Trophoblast cell (in vitro differentiated cells and primary cell): Measurements from ENCODE around the gene NOL6.
A peak's percentile ranks its signal among the peaks of the same experiment; 100 is the strongest.
"Not testable (repeated sequence)": the region's sequence is repeated elsewhere in the genome, so short reads cannot be mapped to it uniquely, and the experiment has no call there.

Source experiments
- DNase-seq, 2 donors: peaks; one replicate each; pipeline ENCODE4 v3.0.0-alpha.2; 2016
- H2AFZ ChIP-seq: 2 replicates; pipeline ENCODE4 v1.6.1; 2013; ENCODE audit warnings: low read length, moderate library complexity, mild to moderate bottlenecking; ENCODE audit not compliant: insufficient read depth, poor library complexity
- H2AK5ac ChIP-seq: 2 replicates; pipeline ENCODE4 v1.6.1; 2013; ENCODE audit warnings: mild to moderate bottlenecking, low read length
- H2BK120ac ChIP-seq: 2 replicates; pipeline ENCODE4 v1.6.1; 2013; ENCODE audit warnings: low read length, mild to moderate bottlenecking, moderate library complexity; ENCODE audit not compliant: insufficient read depth, poor library complexity
- H2BK12ac ChIP-seq: 2 replicates; pipeline ENCODE4 v1.6.1; 2013; ENCODE audit warnings: mild to moderate bottlenecking, low read length, moderate library complexity
- H2BK5ac ChIP-seq: 2 replicates; pipeline ENCODE4 v1.6.1; 2013; ENCODE audit warnings: low read length, low read depth, moderate library complexity, mild to moderate bottlenecking; ENCODE audit not compliant: poor library complexity
- H3K14ac ChIP-seq: 2 replicates; pipeline ENCODE4 v1.6.1; 2013; ENCODE audit warnings: mild to moderate bottlenecking, low read length
- H3K18ac ChIP-seq: 2 replicates; pipeline ENCODE4 v1.6.1; 2013; ENCODE audit warnings: mild to moderate bottlenecking, low read length
- H3K23ac ChIP-seq: 2 replicates; pipeline ENCODE4 v1.6.1; 2013; ENCODE audit warnings: low read length
- H3K27ac ChIP-seq: 2 replicates; pipeline ENCODE4 v1.5.1; 2013; ENCODE audit warnings: low read depth, mild to moderate bottlenecking, inconsistent platforms, low read length, moderate library complexity
- H3K27me3 ChIP-seq: 2 replicates; pipeline ENCODE4 v1.6.1; 2013; ENCODE audit warnings: inconsistent platforms, mild to moderate bottlenecking, low read length, moderate library complexity; ENCODE audit not compliant: insufficient read depth
- H3K36me3 ChIP-seq, 2 experiments: 1 replicate in 1 of 2; 2 replicates in 1 of 2; pipeline ENCODE4 v1.6.1; 2013; ENCODE audit warnings: low read length in 2 of 2, mild to moderate bottlenecking in 2 of 2, moderate library complexity in 1 of 2; ENCODE audit not compliant: insufficient read depth in 2 of 2, control insufficient read depth in 1 of 2
- H3K4ac ChIP-seq: 2 replicates; pipeline ENCODE4 v1.6.1; 2013; ENCODE audit warnings: low read depth, mild to moderate bottlenecking, low read length, moderate library complexity
- H3K4me1 ChIP-seq, 2 experiments: 1 replicate in 1 of 2; 2 replicates in 1 of 2; pipeline ENCODE4 v1.6.1; 2013; ENCODE audit warnings: low read length in 2 of 2, mild to moderate bottlenecking in 2 of 2, moderate library complexity in 1 of 2; ENCODE audit not compliant: insufficient read depth in 2 of 2, control insufficient read depth in 1 of 2
- H3K4me2 ChIP-seq: 2 replicates; pipeline ENCODE4 v1.6.1; 2013; ENCODE audit warnings: inconsistent platforms, mild to moderate bottlenecking, low read length, moderate library complexity
- H3K4me3 ChIP-seq: 2 replicates; pipeline ENCODE4 v1.5.1; 2013; ENCODE audit warnings: mild to moderate bottlenecking, low read depth, low read length, inconsistent platforms
- H3K79me1 ChIP-seq: one replicate; pipeline ENCODE4 v1.6.1; 2013; ENCODE audit warnings: low read length
- H3K79me2 ChIP-seq: 2 replicates; pipeline ENCODE4 v1.6.1; 2013; ENCODE audit warnings: low read length, mild to moderate bottlenecking; ENCODE audit not compliant: control insufficient read depth, insufficient read depth, poor library complexity
- H3K9ac ChIP-seq: 2 replicates; pipeline ENCODE4 v1.6.1; 2013; ENCODE audit warnings: mild to moderate bottlenecking, low read length
- H3K9me3 ChIP-seq: 2 replicates; pipeline ENCODE4 v1.6.1; 2013; ENCODE audit warnings: low read depth, mild to moderate bottlenecking, control low read depth, inconsistent platforms, low read length; ENCODE audit not compliant: insufficient read depth
- H4K12ac ChIP-seq: 2 replicates; pipeline ENCODE4 v1.6.1; 2013; ENCODE audit warnings: low read depth, mild to moderate bottlenecking, low read length, moderate library complexity
- H4K8ac ChIP-seq: 2 replicates; pipeline ENCODE4 v1.6.1; 2013; ENCODE audit warnings: low read depth, mild to moderate bottlenecking, low read length, moderate library complexity
- H4K91ac ChIP-seq: one replicate; pipeline ENCODE4 v1.6.1; 2013; ENCODE audit warnings: low read depth, mild to moderate bottlenecking, low read length, moderate library complexity
- WGBS: extraction: QIAGEN DNeasy Blood & Tissue Kit; methylation state at CpG from one replicate; pipeline ENCODE4 v1.1.7; 2013; ENCODE audit warnings: missing lambda C conversion rate; ENCODE audit not compliant: insufficient read length, insufficient coverage; ENCODE audit errors: extremely low coverage; 5-methylcytosine and 5-hydroxymethylcytosine counted together

The NOL6 gene

DNA sequence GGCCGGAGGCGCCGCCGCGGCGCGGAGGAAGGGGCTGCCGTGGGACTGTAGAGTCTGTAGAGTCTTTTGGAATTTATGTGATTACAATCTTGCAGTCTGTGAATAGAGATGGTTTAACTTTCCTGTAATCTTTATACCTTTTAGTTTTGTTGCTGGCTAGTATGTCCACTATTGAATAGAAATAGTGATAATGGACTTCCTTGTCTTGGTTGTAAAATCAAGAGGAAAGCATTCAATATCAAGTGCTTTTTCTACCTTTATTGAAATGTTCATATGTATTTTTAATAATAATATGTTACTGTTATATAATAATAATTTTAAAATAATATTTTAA is 37.4 kb upstream of the NOL6 start:
- H3K4ac ChIP-seq, H3K36me3 ChIP-seq, H2BK120ac ChIP-seq, H2AK5ac ChIP-seq, H3K4me1 ChIP-seq, H3K79me1 ChIP-seq, H3K27me3 ChIP-seq, H3K18ac ChIP-seq, DNase-seq, H3K23ac ChIP-seq, H2BK5ac ChIP-seq, H2BK12ac ChIP-seq, H3K79me2 ChIP-seq, H3K9me3 ChIP-seq: not testable (repeated sequence)
- peak overlapping the region; percentile 97 for H4K8ac ChIP-seq
- H3K14ac ChIP-seq = peak overlapping the region; percentile 91
- peak overlapping the region; percentile 88 for H3K9ac ChIP-seq
- peak overlapping the region; percentile 90 for H4K91ac ChIP-seq
- peak overlapping the region; percentile 95 for H2AFZ ChIP-seq
- H3K4me3 ChIP-seq = peak overlapping the region; percentile 74
- H3K4me2 ChIP-seq = peak overlapping the region; percentile 75
- WGBS = no CpG with 5 or more reads among the region's 8 CpGs
- peak overlapping the region; percentile 93 for H4K12ac ChIP-seq
- H3K27ac ChIP-seq = peak overlapping the region; percentile 61

DNA sequence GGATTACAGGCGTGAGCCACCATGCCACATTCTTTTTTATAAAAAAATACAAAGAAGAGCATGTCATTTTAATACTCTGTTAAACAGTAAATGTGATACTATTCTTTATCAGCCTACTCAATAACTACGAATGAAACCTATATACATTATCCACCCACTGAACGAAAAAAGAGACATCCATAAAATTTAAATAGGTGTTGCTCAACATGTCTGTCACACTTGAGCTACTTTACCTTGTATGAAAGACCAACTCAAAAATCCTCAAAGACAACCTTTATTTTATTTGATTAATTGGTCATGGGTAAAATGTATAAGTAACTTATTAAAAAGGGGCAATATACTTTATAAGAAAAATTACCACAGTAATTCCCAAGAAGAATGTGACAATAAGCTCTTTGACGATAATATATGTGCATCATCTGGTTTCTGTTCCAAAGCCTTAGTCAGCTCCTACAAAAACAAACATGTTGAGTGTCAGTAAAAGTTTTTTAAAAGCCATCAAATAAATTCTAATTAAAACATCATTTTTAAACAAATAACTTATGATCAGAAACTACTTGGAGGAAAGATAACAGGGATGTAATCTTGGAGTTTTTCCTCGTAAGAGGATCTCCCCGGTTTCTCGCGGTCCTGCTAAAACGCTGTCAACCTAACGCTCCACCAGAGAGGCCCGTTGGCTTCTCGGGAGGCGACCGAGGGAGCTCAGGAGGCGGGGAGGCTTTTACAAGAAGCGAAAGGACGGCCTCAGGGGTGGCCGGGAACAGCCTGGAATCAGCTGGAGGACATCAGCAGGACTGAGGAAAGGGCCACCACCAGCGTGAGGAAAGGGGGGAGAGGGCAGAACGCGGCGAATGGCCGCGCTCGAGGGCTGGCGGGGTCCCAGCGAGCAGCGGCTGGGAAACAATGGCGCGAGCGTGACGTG is 36.8 kb upstream of the NOL6 start:
- Histone ChIP-seq H4K8ac (peak overlapping the region; percentile 97), H2BK12ac (peak overlapping the region; percentile 82), H3K27ac (peak overlapping the region; percentile 61)

DNA sequence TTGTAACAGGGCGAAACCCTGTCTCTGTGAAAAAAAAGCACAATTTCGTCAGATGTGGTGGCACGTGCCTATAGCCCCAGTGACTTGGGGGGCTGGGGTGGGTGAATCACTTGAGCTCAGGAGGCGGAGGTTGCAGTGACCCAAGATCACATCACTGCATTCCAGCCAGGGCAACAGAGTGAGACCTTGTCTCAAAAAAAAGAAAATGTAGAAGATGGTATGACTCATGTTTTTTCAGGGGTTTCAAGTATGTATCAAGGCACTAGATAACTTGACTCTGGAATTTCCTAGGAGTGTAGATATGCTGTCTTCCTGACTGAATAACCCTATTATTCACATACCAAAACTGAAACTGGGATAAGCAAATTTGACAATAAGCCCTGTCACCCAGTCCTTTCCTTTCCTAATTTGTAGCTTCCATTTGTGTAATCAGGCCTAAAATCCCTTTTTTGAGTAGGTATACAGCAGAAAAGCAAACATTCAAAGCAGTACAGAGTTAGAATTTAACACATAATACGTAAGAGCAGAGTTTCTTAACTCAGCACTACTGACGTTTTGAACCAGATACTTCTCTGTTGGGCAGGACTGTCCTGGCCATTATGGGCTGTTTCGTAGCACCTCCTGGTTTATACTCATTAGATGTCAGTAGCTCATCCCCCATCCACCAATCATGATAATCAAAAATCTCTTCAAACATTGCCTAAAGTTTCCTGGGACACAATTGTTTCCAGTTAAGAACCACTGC is 33.1 kb upstream of the NOL6 start:
- Histone ChIP-seq H2AK5ac (no peak overlapping the region), H3K18ac (no peak overlapping the region), H3K9me3 (no peaks in the 10 kb centered on the region), H3K23ac (no peak overlapping the region), H3K4me1 (peaks cover 2 to 5% of the 10 kb centered on the region in 2 experiments), H3K14ac (no peak overlapping the region), H3K27me3 (no peaks in the 10 kb centered on the region), H3K4me2 (no peak overlapping the region), H2BK12ac (no peak overlapping the region), H4K12ac (no peak overlapping the region), H3K79me1 (peaks cover 3% of the 10 kb centered on the region), H3K4ac (no peak overlapping the region), H3K36me3 (no peaks in the 10 kb centered on the region), H2BK120ac (no peak overlapping the region), H4K91ac (peak overlapping the region; percentile 28), H3K79me2 (peaks cover 2% of the 10 kb centered on the region), H2AFZ (no peak overlapping the region), H2BK5ac (no peak overlapping the region), H4K8ac (no peak overlapping the region), H3K27ac (no peak overlapping the region), H3K9ac (no peak overlapping the region), H3K4me3 (no peak overlapping the region)
- DNase-seq = peak; percentile 34 to 39
- WGBS = no CpG with 5 or more reads among the region's 7 CpGs

More for the DNA sequence above, 36.8 kb upstream of the NOL6 start:
- Histone ChIP-seq H3K4ac (peak overlapping the region; percentile 55), H3K4me3 (peak overlapping the region; percentile 74), H3K79me2 (peaks cover 2% of the 10 kb centered on the region), H2AK5ac (no peak overlapping the region), H2AFZ (peak overlapping the region; percentile 95), H4K12ac (peak overlapping the region; percentile 93), H3K23ac (no peak overlapping the region), H3K27me3 (no peaks in the 10 kb centered on the region), H4K91ac (peak overlapping the region; percentile 90), H3K14ac (peak overlapping the region; percentile 91), H3K18ac (peak overlapping the region; percentile 92), H3K4me1 (peaks cover 2 to 5% of the 10 kb centered on the region in 2 experiments), H3K79me1 (peaks cover 3% of the 10 kb centered on the region), H2BK5ac (peak overlapping the region; percentile 90), H3K9me3 (peaks cover 2% of the 10 kb centered on the region), H3K4me2 (peak overlapping the region; percentile 75), H3K36me3 (no peaks in the 10 kb centered on the region), H3K9ac (peak overlapping the region; percentile 88), H2BK120ac (peak overlapping the region; percentile 89)
- no CpG with 5 or more reads among the region's 32 CpGs for WGBS
- DNase-seq = peak; percentile 16 to 55

DNA sequence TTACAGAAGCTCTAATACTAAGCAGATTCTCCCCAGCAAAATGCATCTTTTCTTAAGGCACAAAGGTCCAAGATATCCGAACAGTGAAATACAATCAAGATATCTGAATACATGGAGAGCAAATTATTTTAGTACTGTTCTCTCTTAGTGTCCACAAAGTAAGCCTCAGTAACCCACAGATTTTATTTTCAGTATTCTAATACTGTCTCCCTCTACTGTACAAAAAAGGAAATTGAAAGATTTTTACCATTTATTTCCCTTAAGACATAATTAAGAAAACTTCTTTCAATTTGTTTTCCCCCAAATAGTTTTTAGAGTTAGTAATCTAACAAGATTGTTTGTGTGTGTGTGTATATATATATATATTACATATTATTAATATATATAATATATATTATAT is 24.7 kb upstream of the NOL6 start:
- no peak overlapping the region for H4K12ac ChIP-seq
- H3K9ac ChIP-seq = no peak overlapping the region
- no peaks in the 10 kb centered on the region for H3K79me2 ChIP-seq
- H3K4me2 ChIP-seq = no peak overlapping the region
- no peak overlapping the region for H2BK12ac ChIP-seq
- no peak overlapping the region for H2AFZ ChIP-seq
- no peak overlapping the region for H3K4me3 ChIP-seq
- H4K91ac ChIP-seq = no peak overlapping the region
- no peak overlapping the region for H3K27ac ChIP-seq
- H3K4ac ChIP-seq = no peak overlapping the region
- H3K9me3 ChIP-seq = no peaks in the 10 kb centered on the region
- no CpG with 5 or more reads among the region's 1 CpG for WGBS
- no peaks in the 10 kb centered on the region for H3K36me3 ChIP-seq
- no peak overlapping the region for H3K14ac ChIP-seq
- no peak overlapping the region for H2BK5ac ChIP-seq
- H3K27me3 ChIP-seq = no peaks in the 10 kb centered on the region
- no peak overlapping the region for H2BK120ac ChIP-seq
- no peaks in the 10 kb centered on the region for H3K79me1 ChIP-seq
- peak in 1 of 2 donors; percentile 54 for DNase-seq
- no peaks in the 10 kb centered on the region for H3K4me1 ChIP-seq
- no peak overlapping the region for H3K18ac ChIP-seq
- H3K23ac ChIP-seq = no peak overlapping the region
- no peak overlapping the region for H4K8ac ChIP-seq
- no peak overlapping the region for H2AK5ac ChIP-seq
